ENCODE measurements around the gene TIRAP.

Gene TIRAP

GRCh38 chr11:126257144-126257543 is 25.7 kb upstream of the TIRAP start:
- DNase-seq (ENCODE audit: extremely low read depth, low read depth) = no peak
- no peak overlapping the region for H3K4me3 ChIP-seq (replicated peaks; ENCODE audit: low read depth, low read length)
- TF ChIP-seq CTCF (IDR thresholded peaks at IDR 0.05; ENCODE audit: low read depth, low read length, missing control alignments) = no peak

- H3K4me3 ChIP-seq (replicated peaks; ENCODE audit: low read depth, low read length) = no peak overlapping the region
- no peak for TF ChIP-seq CTCF (IDR thresholded peaks at IDR 0.05; ENCODE audit: low read depth, low read length, missing control alignments)
- DNase-seq (ENCODE audit: extremely low read depth, low read depth) = no peak
Observed at GRCh38 chr11:126257764-126258163, 25.1 kb upstream of the TIRAP start.

- DNase-seq (ENCODE audit: extremely low read depth, low read depth) = no peak
- H3K4me3 ChIP-seq (replicated peaks; ENCODE audit: low read depth, low read length) = no peak overlapping the region
- TF ChIP-seq CTCF (IDR thresholded peaks at IDR 0.05; ENCODE audit: low read depth, low read length, missing control alignments) = no peak
Observed at GRCh38 chr11:126262216-126262615, 20.7 kb upstream of the TIRAP start.

GRCh38 chr11:126263489-126263888 is 19.4 kb upstream of the TIRAP start:
- DNase-seq (ENCODE audit: extremely low read depth, low read depth) = no peak
- TF ChIP-seq CTCF (IDR thresholded peaks at IDR 0.05; ENCODE audit: low read depth, low read length, missing control alignments) = no peak
- H3K4me3 ChIP-seq (replicated peaks; ENCODE audit: low read depth, low read length) = no peak overlapping the region

GRCh38 chr11:126265811-126266210 is 17.1 kb upstream of the TIRAP start:
- TF ChIP-seq CTCF (IDR thresholded peaks at IDR 0.05; ENCODE audit: low read depth, low read length, missing control alignments) = no peak
- no peak for DNase-seq (ENCODE audit: extremely low read depth, low read depth)
- no peak overlapping the region for H3K4me3 ChIP-seq (replicated peaks; ENCODE audit: low read depth, low read length)

- DNase-seq (ENCODE audit: extremely low read depth, low read depth) = no peak
- TF ChIP-seq CTCF (IDR thresholded peaks at IDR 0.05; ENCODE audit: low read depth, low read length, missing control alignments) = no peak
- peak overlapping the region; percentile 82 for H3K4me3 ChIP-seq (replicated peaks; ENCODE audit: low read depth, low read length)
Observed at GRCh38 chr11:126267650-126268049, 15.2 kb upstream of the TIRAP start.

GRCh38 chr11:126268361-126268707 is 14.6 kb upstream of the TIRAP start:
- DNase-seq (ENCODE audit: extremely low read depth, low read depth) = no peak
- no peak for TF ChIP-seq CTCF (IDR thresholded peaks at IDR 0.05; ENCODE audit: low read depth, low read length, missing control alignments)
- peak overlapping the region; percentile 82 for H3K4me3 ChIP-seq (replicated peaks; ENCODE audit: low read depth, low read length)

Measured in HFF-Myc (cell line).